Cardiac muscle cell (in vitro differentiated cells and primary cell): ENCODE measurements around the gene FERMT3. TPM values are rescaled to one million over a fixed set of nuclear protein-coding genes. Genes with fewer than 3 reads are reported as not detected.

Experiments
- DNase-seq, 2 donors: peaks; one replicate each; pipeline versions ENCODE4 v3.0.0 to v3.0.0-alpha.2; 2010 to 2017; ENCODE audit warnings: low read depth in 1 of 2, low spot score in 1 of 2
- H3K27ac ChIP-seq: fragments of 200-600 bp; sonication (generic); 2 replicates; pipeline ENCODE4 v1.5.1; 2016
- H3K27me3 ChIP-seq: fragments of 200-600 bp; sonication (generic); 2 replicates; pipeline ENCODE4 v1.6.0; 2016; ENCODE audit warnings: control low read depth
- H3K36me3 ChIP-seq: fragments of 200-600 bp; sonication (generic); 2 replicates; pipeline ENCODE4 v1.5.1; 2016; ENCODE audit warnings: control low read depth
- H3K4me1 ChIP-seq: fragments of 200-600 bp; sonication (generic); 2 replicates; pipeline ENCODE4 v1.8.1; 2017; ENCODE audit warnings: low read depth, mild to moderate bottlenecking, mixed run types
- H3K4me3 ChIP-seq: fragments of 200-600 bp; sonication (generic); 2 replicates; pipeline ENCODE4 v1.5.1; 2016; ENCODE audit warnings: mild to moderate bottlenecking
- H3K9me3 ChIP-seq: fragments of 200-600 bp; sonication (generic); 2 replicates; pipeline ENCODE4 v1.5.1; 2017; ENCODE audit warnings: low read depth, mild to moderate bottlenecking, control low read depth
- polyA plus RNA-seq: library from polyadenylated mRNA; unstranded; fragments of >200 nt; fragmentation: Nextera tagmentation; extraction: Ambion mirVana; gene quantifications from 2 replicates; pipeline ENCODE4 v1.2.1, GENCODE V29; 2016
- total RNA-seq: library from RNA; depleted of rRNA; stranded (reverse); fragments of >200 nt; gene quantifications from 2 replicates; pipeline ENCODE4 v1.2.3, GENCODE V29; 2016
- TF ChIP-seq, protein P1 (sequence below): IDR thresholded peaks from 2 replicates; pipeline ENCODE4 v1.5.1; 2012; ENCODE audit warnings: low read depth, mild to moderate bottlenecking, low read length

FERMT3 gene
- total and polyA plus RNA-seq, 2 experiments from 2014 or later: 1.1 to 1.8 TPM

DNA sequence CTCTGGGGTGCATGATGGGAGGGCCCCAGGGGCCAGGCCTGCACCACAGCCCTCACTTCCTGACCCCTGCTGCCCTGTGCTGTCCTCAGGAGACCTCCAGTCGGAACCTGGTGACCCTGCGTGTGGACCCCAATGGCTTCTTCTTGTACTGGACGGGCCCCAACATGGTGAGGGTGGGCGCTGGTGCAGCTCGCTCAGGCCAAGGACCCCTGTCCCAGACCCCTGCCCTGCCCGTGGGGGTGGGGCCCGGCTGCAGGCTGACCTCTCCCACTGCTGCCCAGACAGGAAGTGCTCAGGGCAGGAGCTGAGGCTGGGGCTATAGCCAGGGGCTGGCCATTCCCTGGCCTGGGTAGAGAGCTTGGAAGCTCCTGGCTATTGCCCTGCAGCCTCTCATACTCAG, 47.8 kb downstream of the FERMT3 start:
- H3K9me3 ChIP-seq: no peaks in the 10 kb centered on the region
- no peak overlapping the region for H3K27ac ChIP-seq
- TF ChIP-seq, protein P1, sequence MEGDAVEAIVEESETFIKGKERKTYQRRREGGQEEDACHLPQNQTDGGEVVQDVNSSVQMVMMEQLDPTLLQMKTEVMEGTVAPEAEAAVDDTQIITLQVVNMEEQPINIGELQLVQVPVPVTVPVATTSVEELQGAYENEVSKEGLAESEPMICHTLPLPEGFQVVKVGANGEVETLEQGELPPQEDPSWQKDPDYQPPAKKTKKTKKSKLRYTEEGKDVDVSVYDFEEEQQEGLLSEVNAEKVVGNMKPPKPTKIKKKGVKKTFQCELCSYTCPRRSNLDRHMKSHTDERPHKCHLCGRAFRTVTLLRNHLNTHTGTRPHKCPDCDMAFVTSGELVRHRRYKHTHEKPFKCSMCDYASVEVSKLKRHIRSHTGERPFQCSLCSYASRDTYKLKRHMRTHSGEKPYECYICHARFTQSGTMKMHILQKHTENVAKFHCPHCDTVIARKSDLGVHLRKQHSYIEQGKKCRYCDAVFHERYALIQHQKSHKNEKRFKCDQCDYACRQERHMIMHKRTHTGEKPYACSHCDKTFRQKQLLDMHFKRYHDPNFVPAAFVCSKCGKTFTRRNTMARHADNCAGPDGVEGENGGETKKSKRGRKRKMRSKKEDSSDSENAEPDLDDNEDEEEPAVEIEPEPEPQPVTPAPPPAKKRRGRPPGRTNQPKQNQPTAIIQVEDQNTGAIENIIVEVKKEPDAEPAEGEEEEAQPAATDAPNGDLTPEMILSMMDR: no peak
- no peaks in the 10 kb centered on the region for H3K36me3 ChIP-seq
- DNase-seq: no peak
- no peaks in the 10 kb centered on the region for H3K27me3 ChIP-seq
- no peak overlapping the region for H3K4me3 ChIP-seq
- no peaks in the 10 kb centered on the region for H3K4me1 ChIP-seq

DNA sequence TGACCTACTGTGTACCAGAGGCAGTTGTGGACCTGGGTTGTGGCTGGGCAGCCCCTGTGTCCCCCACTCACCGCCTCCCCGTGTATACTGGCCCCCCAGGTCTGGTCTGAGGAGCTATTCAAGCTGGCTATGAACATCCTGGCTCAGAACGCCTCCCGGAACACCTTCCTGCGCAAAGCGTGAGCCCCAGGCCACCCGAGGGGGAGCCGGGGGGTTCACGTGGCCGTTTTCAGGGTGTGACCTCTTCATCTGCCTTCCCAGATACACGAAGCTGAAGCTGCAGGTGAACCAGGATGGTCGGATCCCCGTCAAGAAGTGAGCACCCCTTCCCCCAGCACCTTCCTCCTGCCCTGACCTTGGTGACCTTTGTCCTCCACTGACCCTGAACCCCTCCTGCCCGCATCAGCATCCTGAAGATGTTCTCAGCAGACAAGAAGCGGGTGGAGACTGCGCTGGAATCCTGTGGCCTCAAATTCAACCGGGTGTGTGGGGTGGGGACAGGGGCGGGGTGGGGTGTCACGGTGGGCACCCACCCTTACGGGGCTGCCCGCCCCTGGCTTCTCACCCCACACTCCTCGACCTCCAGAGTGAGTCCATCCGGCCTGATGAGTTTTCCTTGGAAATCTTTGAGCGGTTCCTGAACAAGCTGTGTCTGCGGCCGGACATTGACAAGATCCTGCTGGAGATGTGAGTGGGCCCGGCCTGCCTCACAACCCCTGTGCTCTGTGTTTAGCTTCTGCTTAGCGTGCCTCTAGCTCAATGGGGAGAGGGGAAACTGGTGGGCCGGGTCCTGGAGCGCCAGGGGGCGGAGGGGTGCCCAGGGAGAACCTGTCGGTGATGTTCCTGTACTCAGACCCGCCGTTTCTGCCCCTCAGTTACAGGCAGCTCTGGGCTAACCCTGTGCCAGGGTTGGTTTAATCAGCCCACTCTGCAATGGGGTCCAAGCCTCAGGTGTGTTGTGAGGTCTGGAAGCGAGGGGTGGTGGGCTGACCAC, 48.9 kb downstream of the FERMT3 start:
- H3K27me3 ChIP-seq: no peaks in the 10 kb centered on the region
- no peaks in the 10 kb centered on the region for H3K9me3 ChIP-seq
- no peak for DNase-seq
- TF ChIP-seq, protein P1: no peak
- H3K27ac ChIP-seq: no peak overlapping the region
- no peaks in the 10 kb centered on the region for H3K36me3 ChIP-seq
- H3K4me3 ChIP-seq: no peak overlapping the region
- no peaks in the 10 kb centered on the region for H3K4me1 ChIP-seq

DNA sequence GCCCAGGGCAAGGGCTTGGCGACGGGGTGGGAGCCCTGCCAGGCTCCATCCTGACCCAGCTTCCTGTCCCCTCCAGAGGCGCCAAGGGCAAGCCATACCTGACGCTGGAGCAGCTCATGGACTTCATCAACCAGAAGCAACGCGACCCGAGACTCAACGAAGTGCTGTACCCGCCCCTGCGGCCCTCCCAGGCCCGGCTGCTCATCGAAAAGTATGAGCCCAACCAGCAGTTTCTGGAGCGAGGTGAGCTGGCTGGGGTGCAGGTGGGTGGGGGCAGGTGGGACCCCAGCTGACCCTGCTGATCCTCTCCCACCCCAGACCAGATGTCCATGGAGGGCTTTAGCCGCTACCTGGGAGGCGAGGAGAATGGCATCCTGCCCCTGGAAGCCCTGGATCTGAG, 49.8 kb downstream of the FERMT3 start:
- Histone ChIP-seq H3K4me1 (no peaks in the 10 kb centered on the region), H3K4me3 (no peak overlapping the region), H3K27ac (no peak overlapping the region), H3K27me3 (no peaks in the 10 kb centered on the region), H3K36me3 (no peaks in the 10 kb centered on the region), H3K9me3 (no peaks in the 10 kb centered on the region)
- TF ChIP-seq, protein P1: no peak
- DNase-seq: no peak

DNA sequence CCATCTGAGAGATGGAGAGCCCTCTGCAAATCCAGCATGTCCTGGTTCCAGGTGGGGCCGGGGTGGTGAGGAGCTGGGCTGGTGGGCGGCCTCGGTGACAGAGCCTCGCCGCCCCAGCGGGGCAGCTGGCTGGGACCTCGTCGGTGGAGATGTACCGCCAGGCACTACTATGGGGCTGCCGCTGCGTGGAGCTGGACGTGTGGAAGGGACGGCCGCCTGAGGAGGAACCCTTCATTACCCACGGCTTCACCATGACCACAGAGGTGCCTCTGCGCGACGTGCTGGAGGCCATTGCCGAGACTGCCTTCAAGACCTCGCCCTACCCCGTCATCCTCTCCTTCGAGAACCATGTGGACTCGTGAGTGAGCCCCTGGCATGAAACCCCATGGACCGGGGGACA, 51.8 kb downstream of the FERMT3 start:
- TF ChIP-seq, protein P1: no peak
- Histone ChIP-seq H3K36me3 (no peaks in the 10 kb centered on the region), H3K4me3 (no peak overlapping the region), H3K4me1 (no peaks in the 10 kb centered on the region), H3K27me3 (no peaks in the 10 kb centered on the region), H3K27ac (no peak overlapping the region), H3K9me3 (no peaks in the 10 kb centered on the region)
- DNase-seq: no peak

DNA sequence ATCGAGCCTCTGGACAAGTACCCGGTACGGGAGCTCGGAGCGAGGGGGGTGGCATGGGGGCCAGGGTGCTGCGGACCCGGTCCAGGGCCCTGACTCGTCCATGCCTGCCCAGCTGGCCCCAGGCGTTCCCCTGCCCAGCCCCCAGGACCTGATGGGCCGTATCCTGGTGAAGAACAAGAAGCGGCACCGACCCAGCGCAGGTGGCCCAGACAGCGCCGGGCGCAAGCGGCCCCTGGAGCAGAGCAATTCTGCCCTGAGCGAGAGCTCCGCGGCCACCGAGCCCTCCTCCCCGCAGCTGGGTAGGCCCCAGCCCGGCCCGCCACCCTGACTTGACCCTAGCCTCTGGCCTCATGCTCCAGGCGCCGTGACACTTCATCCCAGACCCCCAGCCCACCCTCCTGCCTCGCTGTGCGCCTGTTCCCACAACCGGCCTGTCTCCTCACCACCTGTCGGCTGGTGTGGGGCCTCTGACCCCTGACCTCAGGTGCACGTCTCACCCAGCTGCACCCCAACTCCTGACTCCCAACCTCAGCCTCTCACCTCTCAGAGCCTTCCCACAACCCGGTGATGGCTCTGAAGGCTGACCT, 52.5 kb downstream of the FERMT3 start:
- TF ChIP-seq, protein P1: no peak
- H3K4me1 ChIP-seq: no peaks in the 10 kb centered on the region
- H3K9me3 ChIP-seq: no peaks in the 10 kb centered on the region
- no peak overlapping the region for H3K4me3 ChIP-seq
- no peaks in the 10 kb centered on the region for H3K36me3 ChIP-seq
- no peak for DNase-seq
- no peak overlapping the region for H3K27ac ChIP-seq
- no peaks in the 10 kb centered on the region for H3K27me3 ChIP-seq
